ENCODE measurements around the gene PDXDC1.
"Not testable (repeated sequence)": the region's sequence is repeated elsewhere in the genome, so short reads cannot be mapped to it uniquely, and the experiment has no call there.

The PDXDC1 gene

GRCh38 chr16:15035163-15035729 is 60.4 kb downstream of the PDXDC1 start:
- DNase-seq (ENCODE audit: low read depth) = no peak

GRCh38 chr16:15037003-15037402 is 62.2 kb downstream of the PDXDC1 start:
- no peak for DNase-seq (ENCODE audit: low read depth)

- no peak for DNase-seq (ENCODE audit: low read depth)
Observed at GRCh38 chr16:15037745-15038144, 62.9 kb downstream of the PDXDC1 start.

GRCh38 chr16:15038689-15039088 is 63.9 kb downstream of the PDXDC1 start:
- no peak for DNase-seq (ENCODE audit: low read depth)

GRCh38 chr16:15041271-15042004 is 66.6 kb downstream of the PDXDC1 start:
- DNase-seq (ENCODE audit: low read depth) = no peak

- no peak for DNase-seq (ENCODE audit: low read depth)
Observed at GRCh38 chr16:15043344-15043743, 68.5 kb downstream of the PDXDC1 start.

- no peak for DNase-seq (ENCODE audit: low read depth)
Observed at GRCh38 chr16:15044286-15044685, 69.5 kb downstream of the PDXDC1 start.

GRCh38 chr16:15045270-15045669 is 70.4 kb downstream of the PDXDC1 start:
- DNase-seq (ENCODE audit: low read depth) = not testable (repeated sequence)

- no peak for DNase-seq (ENCODE audit: low read depth)
Observed at GRCh38 chr16:15046692-15047376, 72.0 kb downstream of the PDXDC1 start.

GRCh38 chr16:15049581-15050180 is 74.9 kb downstream of the PDXDC1 start:
- DNase-seq (ENCODE audit: low read depth) = no peak

GRCh38 chr16:15050440-15050839 is 75.6 kb downstream of the PDXDC1 start:
- not testable (repeated sequence) for DNase-seq (ENCODE audit: low read depth)

- no peak for DNase-seq (ENCODE audit: low read depth)
Observed at GRCh38 chr16:15051387-15051951, 76.6 kb downstream of the PDXDC1 start.

GRCh38 chr16:15052747-15053476 is 78.1 kb downstream of the PDXDC1 start:
- no peak for DNase-seq (ENCODE audit: low read depth)

GRCh38 chr16:15053904-15054303 is 79.1 kb downstream of the PDXDC1 start:
- DNase-seq (ENCODE audit: low read depth) = no peak

- DNase-seq (ENCODE audit: low read depth) = no peak
Observed at GRCh38 chr16:15054357-15055140, 79.7 kb downstream of the PDXDC1 start.

- DNase-seq (ENCODE audit: low read depth) = no peak
Observed at GRCh38 chr16:15055141-15056053, 80.6 kb downstream of the PDXDC1 start.

- no peak for DNase-seq (ENCODE audit: low read depth)
Observed at GRCh38 chr16:15057681-15058417, 83.0 kb downstream of the PDXDC1 start.

GRCh38 chr16:15059324-15059723 is 84.5 kb downstream of the PDXDC1 start:
- DNase-seq (ENCODE audit: low read depth) = no peak
